ENCODE data around the gene INPPL1.
A peak's percentile ranks its signal among the peaks of the same experiment; 100 is the strongest.

Gene INPPL1

GRCh38 chr11:72242141-72242540, 17.6 kb downstream of the INPPL1 start:
- Histone ChIP-seq H3K27ac (ENCODE audit: low read length) (no peak overlapping the region), H3K4me1 (ENCODE audit: control insufficient read depth, low read depth, low read length) (peaks cover 27% of the 10 kb centered on the region), H3K4me3 (ENCODE audit: low read length) (no peak overlapping the region), H3K9me3 (ENCODE audit: control insufficient read depth, low read depth, low read length) (no peaks in the 10 kb centered on the region), H3K27me3 (ENCODE audit: control insufficient read depth, insufficient read depth, low read length) (peaks cover 90% of the 10 kb centered on the region), H3K9ac (ENCODE audit: low read length) (no peak overlapping the region), H3K36me3 (ENCODE audit: control insufficient read depth, low read depth, low read length) (peaks cover 5% of the 10 kb centered on the region)

GRCh38 chr11:72243173-72244059, 18.8 kb downstream of the INPPL1 start:
- Histone ChIP-seq H3K9me3 (ENCODE audit: control insufficient read depth, low read depth, low read length) (no peaks in the 10 kb centered on the region), H3K27me3 (ENCODE audit: control insufficient read depth, insufficient read depth, low read length) (peaks cover 100% of the 10 kb centered on the region), H3K9ac (ENCODE audit: low read length) (no peak overlapping the region), H3K4me3 (ENCODE audit: low read length) (peak overlapping the region; percentile 57), H3K27ac (ENCODE audit: low read length) (no peak overlapping the region), H3K36me3 (ENCODE audit: control insufficient read depth, low read depth, low read length) (no peaks in the 10 kb centered on the region), H3K4me1 (ENCODE audit: control insufficient read depth, low read depth, low read length) (peaks cover 22% of the 10 kb centered on the region)

DNA sequence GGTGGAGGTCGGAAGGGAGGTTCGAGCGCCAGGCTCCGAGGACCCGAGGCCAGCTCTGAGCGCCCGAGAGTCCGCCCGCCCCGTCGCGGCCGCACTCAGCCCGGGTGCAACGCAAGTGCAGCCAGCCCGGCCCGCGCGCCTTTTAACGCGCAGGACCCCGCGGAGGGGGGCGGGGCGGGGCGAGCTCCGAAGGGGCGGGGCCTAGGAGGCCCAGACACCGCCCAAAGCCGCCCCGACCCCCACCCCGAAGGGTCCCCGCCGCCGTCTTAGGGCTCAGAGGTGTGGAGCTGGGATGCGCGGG, 19.4 kb downstream of the INPPL1 start, which contains the start of gene PHOX2A:
TSS of gene PHOX2A (minus strand) at position 117 of the 301 bp plus-strand sequence. CDS start 172 bp downstream, outside the sequence.
- Histone ChIP-seq H3K36me3 (ENCODE audit: control insufficient read depth, low read depth, low read length) (no peaks in the 10 kb centered on the region), H3K9ac (ENCODE audit: low read length) (no peak within 1 kb of the TSS), H3K9me3 (ENCODE audit: control insufficient read depth, low read depth, low read length) (no peaks in the 10 kb centered on the region), H3K4me3 (ENCODE audit: low read length) (peak within 1 kb of the TSS; percentile 57), H3K27me3 (ENCODE audit: control insufficient read depth, insufficient read depth, low read length) (peaks cover 98% of the 10 kb centered on the region), H3K27ac (ENCODE audit: low read length) (no peak within 1 kb of the TSS), H3K4me1 (ENCODE audit: control insufficient read depth, low read depth, low read length) (peaks cover 19% of the 10 kb centered on the region)

GRCh38 chr11:72244361-72245262, 20.0 kb downstream of the INPPL1 start:
- no peak overlapping the region for H3K27ac ChIP-seq (ENCODE audit: low read length)
- peaks cover 14% of the 10 kb centered on the region for H3K4me1 ChIP-seq (ENCODE audit: control insufficient read depth, low read depth, low read length)
- peaks cover 92% of the 10 kb centered on the region for H3K27me3 ChIP-seq (ENCODE audit: control insufficient read depth, insufficient read depth, low read length)
- H3K9me3 ChIP-seq (ENCODE audit: control insufficient read depth, low read depth, low read length), result no peaks in the 10 kb centered on the region
- no peak overlapping the region for H3K9ac ChIP-seq (ENCODE audit: low read length)
- peak overlapping the region; percentile 57 for H3K4me3 ChIP-seq (ENCODE audit: low read length)
- no peaks in the 10 kb centered on the region for H3K36me3 ChIP-seq (ENCODE audit: control insufficient read depth, low read depth, low read length)

- H3K4me3 ChIP-seq (ENCODE audit: low read length), result peak overlapping the region; percentile 57
- H3K27ac ChIP-seq (ENCODE audit: low read length), result no peak overlapping the region
These were observed 20.8 kb downstream of the INPPL1 start for GRCh38 chr11:72245263-72245816.

DNA sequence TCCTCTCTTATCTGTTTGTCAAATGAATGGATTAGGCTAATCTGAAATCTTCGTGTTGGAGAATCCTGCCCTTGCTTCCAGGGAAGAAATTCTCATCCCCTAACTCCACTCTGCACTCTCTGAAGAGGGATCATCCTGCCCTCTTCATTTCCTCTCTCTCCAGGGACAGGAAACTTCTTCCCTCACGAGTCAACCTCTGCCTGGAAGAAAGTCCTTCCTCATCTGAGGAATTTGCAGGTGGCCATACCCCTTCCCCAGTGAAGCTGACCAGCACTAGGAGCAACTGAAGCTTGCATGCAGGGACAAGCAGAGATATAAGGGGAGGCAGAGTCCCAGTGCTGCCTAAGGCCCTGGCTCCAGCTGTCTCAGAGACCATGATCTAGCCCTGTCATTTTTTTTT, 23.0 kb downstream of the INPPL1 start:
- no peaks in the 10 kb centered on the region for H3K9me3 ChIP-seq (ENCODE audit: control insufficient read depth, low read depth, low read length)
- H3K36me3 ChIP-seq (ENCODE audit: control insufficient read depth, low read depth, low read length), result no peaks in the 10 kb centered on the region
- no peak overlapping the region for H3K27ac ChIP-seq (ENCODE audit: low read length)
- H3K9ac ChIP-seq (ENCODE audit: low read length), result no peak overlapping the region
- no peak overlapping the region for H3K4me3 ChIP-seq (ENCODE audit: low read length)
- H3K27me3 ChIP-seq (ENCODE audit: control insufficient read depth, insufficient read depth, low read length), result peaks cover 62% of the 10 kb centered on the region
- peaks cover 14% of the 10 kb centered on the region for H3K4me1 ChIP-seq (ENCODE audit: control insufficient read depth, low read depth, low read length)

More at GRCh38 chr11:72245263-72245816, 20.8 kb downstream of the INPPL1 start:
- H3K4me1 ChIP-seq (ENCODE audit: control insufficient read depth, low read depth, low read length), result peaks cover 14% of the 10 kb centered on the region
- peaks cover 85% of the 10 kb centered on the region for H3K27me3 ChIP-seq (ENCODE audit: control insufficient read depth, insufficient read depth, low read length)
- H3K9me3 ChIP-seq (ENCODE audit: control insufficient read depth, low read depth, low read length), result no peaks in the 10 kb centered on the region
- no peaks in the 10 kb centered on the region for H3K36me3 ChIP-seq (ENCODE audit: control insufficient read depth, low read depth, low read length)
- H3K9ac ChIP-seq (ENCODE audit: low read length), result no peak overlapping the region

- H3K27me3 ChIP-seq (ENCODE audit: control insufficient read depth, insufficient read depth, low read length), result peaks cover 39% of the 10 kb centered on the region
- no peak overlapping the region for H3K9ac ChIP-seq (ENCODE audit: low read length)
These were observed 25.4 kb downstream of the INPPL1 start for GRCh38 chr11:72249961-72250360.

DNA sequence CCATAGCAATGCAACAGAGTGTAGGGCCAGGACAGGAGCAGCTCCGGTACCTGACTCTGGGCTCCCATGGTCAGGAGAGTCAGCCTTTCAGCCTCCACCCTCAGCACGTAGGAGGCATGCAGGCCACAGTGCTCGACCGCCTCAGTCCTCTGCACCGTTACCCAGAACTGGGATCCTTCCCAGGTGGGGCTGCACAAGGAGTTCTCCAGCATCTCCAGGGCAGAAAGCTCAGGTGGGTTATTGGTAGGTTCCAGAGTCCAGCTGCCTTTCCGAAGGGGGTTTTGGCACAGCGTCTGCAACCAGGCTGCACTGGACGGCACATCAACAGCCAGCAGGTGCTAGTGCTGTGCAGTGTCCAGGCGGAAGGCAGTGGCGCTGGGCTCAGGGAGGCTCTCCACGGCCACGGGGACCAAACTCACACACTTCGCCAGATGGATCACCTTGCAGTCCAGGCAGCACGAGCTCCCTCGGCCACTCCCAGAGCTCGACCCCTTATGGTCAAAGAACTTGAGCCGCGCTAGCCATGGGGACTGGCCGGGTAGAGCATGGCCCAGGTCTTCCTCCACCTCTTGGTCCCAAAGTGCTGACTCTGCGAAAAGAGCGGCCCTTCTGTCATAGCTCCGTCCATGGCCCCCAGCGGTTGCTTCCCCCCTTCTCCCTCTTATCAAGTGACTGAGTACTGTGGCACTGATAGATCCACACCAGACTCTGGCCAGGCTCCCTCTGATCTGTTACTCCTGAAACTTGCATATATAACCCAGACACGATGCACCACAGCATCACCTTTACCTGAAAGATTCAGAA, 26.3 kb downstream of the INPPL1 start:
- no peak overlapping the region for H3K4me3 ChIP-seq (ENCODE audit: low read length)
- H3K4me1 ChIP-seq (ENCODE audit: control insufficient read depth, low read depth, low read length), result peaks cover 5% of the 10 kb centered on the region
- no peak overlapping the region for H3K9ac ChIP-seq (ENCODE audit: low read length)
- peaks cover 30% of the 10 kb centered on the region for H3K27me3 ChIP-seq (ENCODE audit: control insufficient read depth, insufficient read depth, low read length)
- H3K27ac ChIP-seq (ENCODE audit: low read length), result no peak overlapping the region
- no peaks in the 10 kb centered on the region for H3K36me3 ChIP-seq (ENCODE audit: control insufficient read depth, low read depth, low read length)
- no peaks in the 10 kb centered on the region for H3K9me3 ChIP-seq (ENCODE audit: control insufficient read depth, low read depth, low read length)

More at GRCh38 chr11:72249961-72250360, 25.4 kb downstream of the INPPL1 start:
- Histone ChIP-seq H3K4me3 (ENCODE audit: low read length) (no peak overlapping the region), H3K4me1 (ENCODE audit: control insufficient read depth, low read depth, low read length) (peaks cover 10% of the 10 kb centered on the region), H3K27ac (ENCODE audit: low read length) (no peak overlapping the region), H3K9me3 (ENCODE audit: control insufficient read depth, low read depth, low read length) (no peaks in the 10 kb centered on the region), H3K36me3 (ENCODE audit: control insufficient read depth, low read depth, low read length) (no peaks in the 10 kb centered on the region)

- H3K9me3 ChIP-seq (ENCODE audit: control insufficient read depth, low read depth, low read length), result no peaks in the 10 kb centered on the region
- H3K36me3 ChIP-seq (ENCODE audit: control insufficient read depth, low read depth, low read length), result no peaks in the 10 kb centered on the region
- H3K27me3 ChIP-seq (ENCODE audit: control insufficient read depth, insufficient read depth, low read length), result peaks cover 22% of the 10 kb centered on the region
- H3K4me3 ChIP-seq (ENCODE audit: low read length), result no peak overlapping the region
- H3K4me1 ChIP-seq (ENCODE audit: control insufficient read depth, low read depth, low read length), result peaks cover 5% of the 10 kb centered on the region
- H3K9ac ChIP-seq (ENCODE audit: low read length), result no peak overlapping the region
- H3K27ac ChIP-seq (ENCODE audit: low read length), result no peak overlapping the region
These were observed 27.0 kb downstream of the INPPL1 start for GRCh38 chr11:72251614-72252013.

DNA sequence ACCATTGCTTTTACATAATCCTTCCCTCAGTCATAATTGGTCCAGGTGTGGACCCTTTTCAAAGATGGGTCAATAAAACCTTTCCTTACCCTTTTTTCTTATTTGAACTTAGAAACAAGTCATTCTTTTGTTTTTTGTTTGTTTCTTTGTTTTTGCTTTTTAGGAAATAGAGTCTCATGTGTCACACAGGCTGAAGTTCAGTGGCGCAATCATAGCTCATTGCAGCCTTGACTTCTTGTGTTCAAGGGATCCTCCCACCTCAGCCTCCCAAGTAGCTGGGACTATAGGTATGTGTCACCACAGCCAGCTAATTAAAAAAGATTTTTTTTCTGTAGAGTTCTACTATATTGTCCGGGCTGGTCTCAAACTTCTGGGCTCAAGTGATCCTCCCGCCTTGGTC, 28.8 kb downstream of the INPPL1 start:
- Histone ChIP-seq H3K36me3 (ENCODE audit: control insufficient read depth, low read depth, low read length) (no peaks in the 10 kb centered on the region), H3K4me3 (ENCODE audit: low read length) (no peak overlapping the region), H3K4me1 (ENCODE audit: control insufficient read depth, low read depth, low read length) (peaks cover 2% of the 10 kb centered on the region), H3K27ac (ENCODE audit: low read length) (no peak overlapping the region), H3K27me3 (ENCODE audit: control insufficient read depth, insufficient read depth, low read length) (peaks cover 5% of the 10 kb centered on the region), H3K9me3 (ENCODE audit: control insufficient read depth, low read depth, low read length) (no peaks in the 10 kb centered on the region), H3K9ac (ENCODE audit: low read length) (no peak overlapping the region)
